ENCODE data around the gene NUDT19.
"Not testable (repeated sequence)": the region's sequence is repeated elsewhere in the genome, so short reads cannot be mapped to it uniquely, and the experiment has no call there.

GRCh38 chr19:32700129-32700528 lies 8.5 kb downstream of the NUDT19 start:
- not testable (repeated sequence) for TF ChIP-seq CTCF (conservative IDR thresholded peaks at IDR 0.05 in 1 of 2, IDR thresholded peaks at IDR 0.05 in 1 of 2; ENCODE audit: extremely low read depth in 1 of 2, insufficient read depth in 1 of 2, low read depth in 1 of 2, low read length in 2 of 2); EZH2 (IDR thresholded peaks at IDR 0.05; ENCODE audit: borderline replicate concordance, low read length)

Measured in mammary epithelial cell (primary cell).